Neural progenitor cell (in vitro differentiated cells): Measurements from ENCODE around the gene PRKCB. TPM values are rescaled to one million over a fixed set of nuclear protein-coding genes. Genes with fewer than 3 reads are reported as not detected.

Source experiments
- DNase-seq: peaks from one replicate; pipeline ENCODE4 v3.0.0-alpha.2; 2016; ENCODE audit warnings: low spot score
- H2AFZ ChIP-seq: fragments of 200-600 bp; sonication (generic); replicated peaks from 2 replicates; pipeline ENCODE4 v1.6.1; 2016; ENCODE audit warnings: antibody characterized with exemption
- H3F3A ChIP-seq: fragments of 200-600 bp; sonication (generic); 2 replicates; pipeline ENCODE4 v1.6.1; 2016; ENCODE audit warnings: antibody characterized with exemption, low read depth
- H3K27ac ChIP-seq: fragments of 200-600 bp; sonication (generic); 2 replicates; pipeline ENCODE4 v1.5.1; 2016; ENCODE audit warnings: mild to moderate bottlenecking
- H3K27me3 ChIP-seq: fragments of 200-600 bp; sonication (generic); 2 replicates; pipeline ENCODE4 v1.6.1; 2016; ENCODE audit warnings: mild to moderate bottlenecking, moderate library complexity
- H3K36me3 ChIP-seq: fragments of 200-600 bp; sonication (generic); 2 replicates; pipeline ENCODE4 v1.5.1; 2016
- H3K4me1 ChIP-seq: fragments of 200-600 bp; sonication (generic); 2 replicates; pipeline ENCODE4 v1.6.1; 2016; ENCODE audit warnings: mixed run types
- H3K4me2 ChIP-seq: fragments of 200-600 bp; sonication (generic); 2 replicates; pipeline ENCODE4 v1.6.1; 2016
- H3K4me3 ChIP-seq: fragments of 200-600 bp; sonication (generic); 2 replicates; pipeline ENCODE4 v1.5.1; 2016
- H3K79me2 ChIP-seq: fragments of 200-600 bp; sonication (generic); 2 replicates; pipeline ENCODE4 v1.6.1; 2016; ENCODE audit warnings: low read depth
- H3K9ac ChIP-seq: fragments of 200-600 bp; sonication (generic); 2 replicates; pipeline ENCODE4 v1.6.1; 2016
- H3K9me3 ChIP-seq: fragments of 200-600 bp; sonication (generic); 2 replicates; pipeline ENCODE4 v1.5.1; 2016; ENCODE audit warnings: low read depth
- H4K20me1 ChIP-seq: fragments of 200-600 bp; sonication (generic); 2 replicates; pipeline ENCODE4 v1.6.1; 2016; ENCODE audit warnings: low read depth
- H3K27ac Mint-ChIP-seq: 3 replicates; pipeline ENCODE4 v1.8.0; 2021; ENCODE audit warnings: mixed read lengths
- H3K27me3 Mint-ChIP-seq: 2 replicates; pipeline ENCODE4 v1.8.0; 2022; ENCODE audit warnings: low read depth, mild to moderate bottlenecking, inconsistent platforms, moderate library complexity, mixed read lengths; ENCODE audit not compliant: insufficient read depth
- H3K36me3 Mint-ChIP-seq: 3 replicates; pipeline ENCODE4 v1.8.0; 2021; ENCODE audit warnings: mixed read lengths
- H3K4me1 Mint-ChIP-seq: 3 replicates; pipeline ENCODE4 v1.8.0; 2021; ENCODE audit warnings: mixed read lengths
- H3K4me3 Mint-ChIP-seq: 3 replicates; pipeline ENCODE4 v1.8.0; 2021; ENCODE audit warnings: mild to moderate bottlenecking, moderate library complexity, mixed read lengths
- H3K9me3 Mint-ChIP-seq: 3 replicates; pipeline ENCODE4 v1.8.0; 2020; ENCODE audit warnings: mixed read lengths
- CTCF ChIP-seq: fragments of 200-600 bp; sonication (generic); IDR thresholded peaks from 2 replicates; pipeline ENCODE4 v1.5.1; 2017; ENCODE audit warnings: antibody characterized with exemption, mild to moderate bottlenecking
- EZH2 ChIP-seq: fragments of 200-600 bp; sonication (generic); IDR thresholded peaks from 2 replicates; pipeline ENCODE4 v1.6.1; 2017; ENCODE audit warnings: antibody characterized with exemption, mild to moderate bottlenecking, moderate library complexity
- EZH2phosphoT487 ChIP-seq: fragments of 200-600 bp; sonication (generic); IDR thresholded peaks from 2 replicates; pipeline ENCODE4 v1.6.1; 2017; ENCODE audit warnings: antibody characterized with exemption
- total RNA-seq: library from RNA; depleted of rRNA; stranded (reverse); fragments of >200 nt; gene quantifications from 2 replicates; pipeline ENCODE4 v1.2.3, GENCODE V29; 2015; ENCODE audit warnings: low replicate concordance

PRKCB gene
- total RNA-seq, 1 donor from 2014 or later = 9.5 TPM

- H3F3A ChIP-seq = no peaks in the 10 kb centered on the region
- no peak overlapping the region for H2AFZ ChIP-seq
- H4K20me1 ChIP-seq = no peaks in the 10 kb centered on the region
- H3K4me1 ChIP-seq = peaks cover 6% of the 10 kb centered on the region
- no peak for TF ChIP-seq CTCF
- TF ChIP-seq EZH2 = no peak
- TF ChIP-seq EZH2phosphoT487 = no peak
- H3K27ac ChIP-seq = no peak overlapping the region
- peaks cover 19% of the 10 kb centered on the region for H3K4me1 Mint-ChIP-seq
- no peak for DNase-seq
- no peak overlapping the region for H3K4me3 ChIP-seq
- no peaks in the 10 kb centered on the region for H3K36me3 ChIP-seq
- H3K79me2 ChIP-seq = no peaks in the 10 kb centered on the region
- H3K4me3 Mint-ChIP-seq = no peak overlapping the region
- no peak overlapping the region for H3K4me2 ChIP-seq
- H3K27me3 ChIP-seq = no peaks in the 10 kb centered on the region
- no peaks in the 10 kb centered on the region for H3K36me3 Mint-ChIP-seq
- no peaks in the 10 kb centered on the region for H3K9me3 ChIP-seq
- no peaks in the 10 kb centered on the region for H3K9me3 Mint-ChIP-seq
- no peak overlapping the region for H3K27ac Mint-ChIP-seq
- peaks cover 5% of the 10 kb centered on the region for H3K27me3 Mint-ChIP-seq
- no peak overlapping the region for H3K9ac ChIP-seq
These were observed 241.5 kb downstream of the PRKCB start for GRCh38 chr16:24077292-24077691.

GRCh38 chr16:24077966-24078365 is 242.2 kb downstream of the PRKCB start:
- no peak overlapping the region for H3K4me2 ChIP-seq
- H3F3A ChIP-seq = no peaks in the 10 kb centered on the region
- peaks cover 6% of the 10 kb centered on the region for H3K4me1 ChIP-seq
- Mint-ChIP-seq H3K9me3 (no peaks in the 10 kb centered on the region), H3K4me3 (no peak overlapping the region), H3K27me3 (peaks cover 2% of the 10 kb centered on the region), H3K36me3 (no peaks in the 10 kb centered on the region), H3K4me1 (peaks cover 19% of the 10 kb centered on the region), H3K27ac (no peak overlapping the region)
- H3K9me3 ChIP-seq = no peaks in the 10 kb centered on the region
- no peaks in the 10 kb centered on the region for H3K27me3 ChIP-seq
- H3K9ac ChIP-seq = no peak overlapping the region
- no peak for DNase-seq
- H3K36me3 ChIP-seq = no peaks in the 10 kb centered on the region
- no peaks in the 10 kb centered on the region for H3K79me2 ChIP-seq
- TF ChIP-seq CTCF (no peak), EZH2phosphoT487 (no peak), EZH2 (no peak)
- no peak overlapping the region for H3K27ac ChIP-seq
- H4K20me1 ChIP-seq = no peaks in the 10 kb centered on the region
- no peak overlapping the region for H2AFZ ChIP-seq
- H3K4me3 ChIP-seq = no peak overlapping the region

GRCh38 chr16:24085666-24086065 is 249.9 kb downstream of the PRKCB start:
- no peaks in the 10 kb centered on the region for H3K4me1 ChIP-seq
- Mint-ChIP-seq H3K36me3 (no peaks in the 10 kb centered on the region), H3K27me3 (peaks cover 3% of the 10 kb centered on the region), H3K27ac (no peak overlapping the region), H3K4me1 (peaks cover 7% of the 10 kb centered on the region), H3K4me3 (no peak overlapping the region), H3K9me3 (peaks cover 3% of the 10 kb centered on the region)
- no peaks in the 10 kb centered on the region for H3K27me3 ChIP-seq
- no peaks in the 10 kb centered on the region for H3K36me3 ChIP-seq
- no peak overlapping the region for H3K4me3 ChIP-seq
- no peak overlapping the region for H3K27ac ChIP-seq
- no peak overlapping the region for H3K4me2 ChIP-seq
- H3K9ac ChIP-seq = no peak overlapping the region
- H3K79me2 ChIP-seq = no peaks in the 10 kb centered on the region
- no peak overlapping the region for H2AFZ ChIP-seq
- no peaks in the 10 kb centered on the region for H4K20me1 ChIP-seq
- H3F3A ChIP-seq = no peaks in the 10 kb centered on the region
- DNase-seq = no peak
- H3K9me3 ChIP-seq = no peaks in the 10 kb centered on the region
- TF ChIP-seq EZH2 (no peak), EZH2phosphoT487 (no peak), CTCF (no peak)
